TTC549 (cell line): Measurements from ENCODE around the gene TOMM7.
"Not testable (repeated sequence)": the region's sequence is repeated elsewhere in the genome, so short reads cannot be mapped to it uniquely, and the experiment has no call there.

Experiments used
- FAIRE-seq: peaks from 2 replicates; lab custom pipeline; 2012; peaks lifted over from hg19 to GRCh38; lab: Jason Lieb, UNC

TOMM7 gene

DNA sequence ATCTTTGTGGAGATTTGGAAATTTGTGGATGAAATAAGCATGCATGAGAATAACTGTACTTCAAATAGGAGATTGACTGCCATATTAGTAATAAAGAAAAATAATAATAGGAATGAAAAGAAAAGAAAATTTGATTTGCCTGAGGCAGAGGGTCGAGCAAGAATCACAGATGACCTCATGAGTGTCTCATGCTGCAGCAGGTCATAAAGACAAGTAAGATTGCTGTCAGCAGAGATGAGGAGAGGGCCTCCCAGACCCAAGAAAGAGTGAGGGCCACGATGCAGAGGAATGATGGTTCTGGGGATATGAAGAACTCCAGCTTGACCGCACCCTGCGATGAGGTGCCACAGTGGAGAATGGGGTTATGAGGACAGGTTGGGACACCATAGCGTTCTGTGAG, 39.2 kb downstream of the TOMM7 start:
- no peak for FAIRE-seq

- FAIRE-seq, result no peak
Observed at GRCh38 chr7:22782616-22783232, 39.9 kb downstream of the TOMM7 start.

DNA sequence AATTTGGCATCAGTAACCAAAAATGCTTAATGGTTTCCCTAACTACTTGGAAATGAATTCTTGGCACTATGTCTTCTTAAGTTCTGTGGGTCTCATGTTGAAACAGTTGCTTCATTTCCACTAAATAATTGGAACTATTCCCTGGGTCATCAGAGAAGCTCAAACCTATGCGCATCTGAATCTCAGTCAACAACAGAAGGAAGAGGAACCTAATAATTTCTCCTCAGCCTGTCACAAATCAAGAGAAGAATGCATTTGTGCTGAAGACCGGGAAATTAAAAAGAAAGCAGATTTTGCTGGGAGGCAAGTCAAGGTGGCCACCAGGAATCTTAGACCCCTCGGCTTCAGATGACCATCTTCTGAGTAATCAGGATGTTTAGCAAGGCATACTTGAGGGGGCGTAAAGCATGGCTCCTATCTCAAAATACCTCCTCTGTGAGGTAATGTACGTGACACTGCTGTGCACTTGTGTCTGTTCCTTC, 41.4 kb downstream of the TOMM7 start:
- FAIRE-seq, result no peak

DNA sequence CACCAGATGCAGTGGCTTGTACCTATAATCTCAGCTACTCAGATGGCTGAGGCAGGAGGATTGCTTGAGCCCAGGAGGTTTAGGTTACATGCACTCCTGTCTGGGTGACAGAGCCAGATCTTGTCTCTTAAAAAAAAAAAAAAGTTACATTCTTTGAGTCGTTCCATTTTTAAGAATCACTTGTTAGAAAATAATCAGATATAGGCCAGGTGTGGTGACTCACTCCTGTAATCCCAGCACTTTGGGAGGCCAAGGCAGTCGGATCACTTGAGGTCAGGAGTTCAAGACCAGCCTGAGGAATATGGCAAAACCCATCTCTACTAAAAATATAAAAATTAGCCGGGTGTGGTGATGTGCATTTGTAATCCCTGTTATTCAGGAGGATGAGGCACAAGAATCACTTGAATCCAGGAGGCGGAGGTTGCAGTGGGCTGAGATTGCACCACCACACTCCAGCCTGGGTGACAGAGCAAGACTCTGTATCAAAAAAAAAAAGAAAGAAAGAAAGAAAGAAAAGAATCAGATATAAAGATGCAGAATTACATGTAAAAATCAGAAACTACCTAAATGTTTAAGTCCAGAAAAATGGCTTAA, 42.8 kb downstream of the TOMM7 start:
- not testable (repeated sequence) for FAIRE-seq

DNA sequence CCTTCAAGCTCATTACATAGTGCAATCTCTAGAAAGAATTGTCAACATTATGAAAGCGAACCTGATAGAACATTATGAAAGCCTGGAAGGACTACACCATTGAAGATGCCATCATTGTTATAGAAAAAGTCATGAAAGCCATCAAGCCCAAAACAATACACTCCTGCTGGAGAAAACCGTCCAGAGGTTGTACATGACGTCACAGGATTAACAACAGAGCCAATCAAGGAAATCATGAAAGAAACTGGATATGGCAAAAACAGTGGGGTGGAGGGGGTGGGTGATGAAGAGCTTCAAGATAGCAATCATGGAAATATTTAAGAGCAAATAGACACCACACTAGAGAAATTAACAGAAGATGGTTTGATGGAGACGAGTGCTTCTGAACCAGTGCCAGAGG, 45.7 kb downstream of the TOMM7 start:
- no peak for FAIRE-seq

DNA sequence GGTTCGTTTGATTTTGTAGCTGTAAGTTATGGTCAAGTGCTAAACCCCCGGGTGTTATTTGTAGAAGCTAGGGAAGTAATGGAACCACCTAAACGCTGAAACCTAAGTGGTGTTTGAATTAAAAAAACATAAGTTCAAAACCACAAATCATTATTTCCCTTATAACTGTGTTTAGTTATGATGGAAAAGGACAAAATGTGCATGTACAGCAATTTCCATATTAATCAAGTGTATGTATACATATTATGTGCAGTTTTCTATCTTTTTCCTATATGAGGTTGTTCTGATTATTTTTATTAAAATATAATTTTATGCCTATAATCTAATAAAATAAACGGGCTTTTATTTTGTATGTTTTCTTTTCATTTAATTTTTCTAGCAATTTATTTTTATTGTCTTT, 49.8 kb downstream of the TOMM7 start:
- no peak for FAIRE-seq

DNA sequence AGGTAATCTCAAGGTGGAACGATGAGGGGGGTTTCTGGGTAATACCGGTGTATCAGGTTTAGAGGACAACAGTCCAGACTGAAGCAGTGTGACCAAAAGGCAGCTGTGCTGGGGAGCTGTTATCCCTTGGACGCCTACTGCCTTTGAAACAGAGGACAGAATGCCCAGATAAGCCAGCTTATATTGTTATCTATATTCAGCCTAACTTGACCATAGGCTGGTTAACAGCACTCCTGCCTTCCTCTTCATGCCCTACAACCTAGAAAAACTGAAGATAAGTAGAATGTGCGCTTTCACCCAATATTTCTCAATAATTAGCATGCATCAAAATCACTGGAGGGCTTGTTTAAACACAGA, 50.8 kb downstream of the TOMM7 start:
- no peak for FAIRE-seq

DNA sequence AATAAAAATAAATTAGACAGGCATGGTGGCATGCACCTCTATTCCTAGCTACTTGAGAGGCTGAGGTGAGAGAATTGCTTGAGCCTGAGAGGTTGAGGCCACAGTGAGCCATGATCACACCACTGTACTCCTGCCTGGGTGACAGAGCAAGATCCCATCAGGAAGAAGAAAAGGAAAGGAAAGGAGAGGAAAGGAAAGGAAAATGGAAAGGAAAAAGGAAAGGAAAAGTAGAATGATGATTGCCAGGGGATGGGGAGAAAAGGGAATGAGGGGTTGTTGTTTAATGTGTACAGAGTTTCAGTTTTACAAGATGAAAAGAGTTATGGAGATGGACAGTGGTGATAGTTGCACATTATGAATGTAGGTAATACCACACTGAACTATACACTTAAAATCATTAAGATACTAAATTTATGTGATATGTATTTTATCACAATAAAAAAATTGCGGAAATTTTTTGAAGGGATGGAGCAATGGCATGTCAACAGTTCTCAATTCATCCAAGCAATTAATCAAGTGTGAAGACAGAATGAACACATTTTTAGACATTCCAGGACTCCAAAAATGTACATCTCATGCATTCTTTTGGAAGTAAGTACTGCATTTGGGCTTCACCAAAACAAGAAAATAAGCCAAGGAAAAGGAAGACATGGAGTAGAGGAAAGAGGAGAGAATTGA, 51.3 kb downstream of the TOMM7 start:
- FAIRE-seq, result no peak

DNA sequence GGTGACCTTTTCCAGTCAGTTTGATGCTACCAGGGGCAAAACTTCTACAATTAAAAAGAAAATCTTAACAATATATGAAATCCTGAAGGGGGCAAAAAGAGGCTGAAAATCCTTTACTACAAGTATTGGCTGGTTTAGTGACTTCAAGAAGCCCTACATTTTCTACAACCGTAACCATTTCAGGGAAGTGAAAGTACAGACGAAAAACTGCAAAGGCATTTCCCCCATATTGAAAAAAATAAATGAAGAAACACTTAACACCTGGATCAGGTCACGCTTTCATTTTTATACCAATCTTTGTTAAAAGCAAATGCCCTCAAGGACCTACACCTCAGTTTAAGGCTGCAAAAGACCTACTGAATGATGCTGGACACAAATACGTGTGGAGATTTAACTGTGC, 57.0 kb downstream of the TOMM7 start:
- no peak for FAIRE-seq
